Caco-2 (cell line): Measurements from ENCODE around the gene CLPTM1L. TPM values are rescaled to one million over a fixed set of nuclear protein-coding genes. Genes with fewer than 3 reads are reported as not detected.

Source experiments
- BruUV-seq: library from RNA; stranded (reverse); fragments of 400-500 nt; replicated peaks from 2 replicates; lab custom pipeline; 2021; lab: Mats Ljungman, UMichigan
- CTCF ChIA-PET: fragments of 300-600 bp; sonication (Branson Sonifier 250); formaldehyde crosslinking; loops from one replicate; lab custom pipeline; 2022; ENCODE audit warnings: antibody characterized with exemption; lab: Charles Lee
- POLR2A ChIA-PET: fragments of 300-600 bp; sonication (Branson Sonifier 250); formaldehyde crosslinking; loops from one replicate; lab custom pipeline; 2022; ENCODE audit warnings: antibody characterized with exemption; lab: Charles Lee
- DNase-seq, 2 experiments: peaks; one replicate each; pipeline versions ENCODE4 v3.0.0 to v3.0.0-alpha.2; 2020 to 2022
- H3K27me3 ChIP-seq: replicated peaks from 2 replicates; pipeline ENCODE4 v1.6.0; 2011; ENCODE audit warnings: low read length; ENCODE audit not compliant: control insufficient read depth, insufficient read depth
- H3K36me3 ChIP-seq: 2 replicates; pipeline ENCODE4 v1.5.1; 2011; ENCODE audit warnings: low read length; ENCODE audit not compliant: control insufficient read depth, insufficient read depth
- H3K4me1 ChIP-seq: fragments of 250-450 bp; sonication (Bioruptor Pico); 2 replicates; pipeline ENCODE4 v1.5.1; 2020; ENCODE audit warnings: mild to moderate bottlenecking
- H3K4me3 ChIP-seq: 2 replicates; pipeline ENCODE4 v1.5.1; 2011; ENCODE audit warnings: low read depth, mild to moderate bottlenecking, control low read depth, low read length
- H3K9me3 ChIP-seq: fragments of 250-450 bp; sonication (Bioruptor Pico); 2 replicates; pipeline ENCODE4 v1.5.1; 2020; ENCODE audit warnings: mild to moderate bottlenecking, moderate library complexity
- H3K27ac Mint-ChIP-seq: one replicate; pipeline ENCODE4 v1.8.0; 2022; ENCODE audit warnings: mixed read lengths; ENCODE audit not compliant: unreplicated experiment
- H3K27me3 Mint-ChIP-seq: one replicate; pipeline ENCODE4 v1.8.0; 2022; ENCODE audit warnings: mixed read lengths; ENCODE audit not compliant: insufficient read depth, unreplicated experiment
- H3K36me3 Mint-ChIP-seq: one replicate; pipeline ENCODE4 v1.8.0; 2022; ENCODE audit warnings: mild to moderate bottlenecking, mixed read lengths; ENCODE audit not compliant: insufficient read depth, unreplicated experiment
- H3K4me1 Mint-ChIP-seq: one replicate; pipeline ENCODE4 v1.8.0; 2022; ENCODE audit warnings: low read depth, mixed read lengths; ENCODE audit not compliant: unreplicated experiment
- H3K4me3 Mint-ChIP-seq: one replicate; pipeline ENCODE4 v1.8.0; 2022; ENCODE audit warnings: mild to moderate bottlenecking, moderate library complexity, mixed read lengths; ENCODE audit not compliant: unreplicated experiment
- H3K9me3 Mint-ChIP-seq: one replicate; pipeline ENCODE4 v1.8.0; 2022; ENCODE audit warnings: mixed read lengths; ENCODE audit not compliant: unreplicated experiment
- intact Hi-C: fragments of 100-400 bp; cut with micrococcal nuclease; formaldehyde crosslinking; loops from one replicate; pipeline ENCODE4 v1.10.0; 2022; ENCODE audit not compliant: unreplicated experiment
- total RNA-seq: library from RNA; stranded (reverse); gene quantifications from 2 replicates; pipeline ENCODE4 v1.2.3, GENCODE V29; 2022
- TF ChIP-seq, protein P1 (sequence below), 2 experiments: fragments of 200-600 bp in 1 of 2; IDR thresholded peaks; 1 replicate in 1 of 2; 2 replicates in 1 of 2; pipeline versions ENCODE4 v1.5.1 to v1.8.0; 2011 to 2022; ENCODE audit warnings: antibody characterized with exemption in 1 of 2, control low read depth in 1 of 2, inconsistent platforms in 1 of 2, low read depth in 1 of 2, low read length in 1 of 2, mild to moderate bottlenecking in 1 of 2, moderate library complexity in 1 of 2; ENCODE audit not compliant: insufficient read depth in 1 of 2, severe bottlenecking in 1 of 2, unreplicated experiment in 1 of 2

The CLPTM1L gene
- total RNA-seq, 1 experiment from 2014 or later: 114 TPM

DNA sequence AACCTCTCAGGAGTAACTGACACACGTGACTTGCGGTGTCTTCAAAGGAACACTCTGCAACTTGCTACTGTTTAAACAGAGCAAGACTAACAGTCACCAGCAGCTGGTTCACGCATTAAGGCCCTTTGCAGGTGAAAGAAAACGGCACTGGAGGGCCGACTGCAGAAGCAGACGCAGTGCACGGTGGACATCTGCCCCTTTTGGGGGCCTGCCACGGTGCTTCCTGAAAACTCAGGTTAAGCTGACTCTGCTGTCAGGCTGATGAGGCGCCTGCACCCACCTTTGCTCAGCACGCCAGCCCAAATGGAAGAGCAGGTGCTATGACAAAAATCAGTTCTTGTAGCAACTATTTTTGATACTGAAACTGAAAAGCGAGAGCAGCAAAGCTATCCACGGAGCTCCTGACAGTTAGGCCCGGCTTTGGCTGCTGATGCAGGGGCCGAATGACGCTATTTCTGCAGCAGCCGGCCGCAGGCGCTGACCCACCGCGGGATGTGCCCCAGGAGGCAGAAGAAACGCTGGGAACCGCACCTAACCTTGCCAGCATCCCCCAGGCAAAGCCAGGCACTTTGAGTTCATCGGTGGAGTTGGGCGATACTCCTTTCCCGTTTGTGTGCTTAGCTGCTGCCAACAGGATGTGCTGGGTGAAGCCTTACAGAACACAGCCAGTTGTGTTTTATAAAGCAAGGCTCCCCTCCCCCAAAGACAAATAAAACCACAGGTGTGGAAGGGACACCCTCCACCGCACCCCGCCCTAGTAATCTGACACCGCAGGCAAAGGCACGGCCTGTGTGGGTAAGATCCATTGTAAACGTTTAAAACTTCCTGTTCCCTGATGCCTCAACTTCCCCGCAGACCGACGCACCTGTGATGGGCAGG lies 29.0 kb downstream of the CLPTM1L start:
- peak; percentile 70 to 77 for DNase-seq
- peaks cover 30% of the 10 kb centered on the region for H3K36me3 Mint-ChIP-seq
- no TSS peak for BruUV-seq
- H3K27me3 ChIP-seq: no peaks in the 10 kb centered on the region
- H3K9me3 ChIP-seq: no peaks in the 10 kb centered on the region
- ChIA-PET POLR2A (interaction anchor here (0.7 to 0.8 kb wide), 2 partner anchors 77 to 208 kb away, joined by 3 to 4 read pairs; partner anchors contain the start of gene LPCAT1), CTCF (interaction anchor here (0.8 kb wide), 1 partner anchor 11 kb away, joined by 3 read pairs; no protein-coding TSS in a partner anchor)
- H3K9me3 Mint-ChIP-seq: no peaks in the 10 kb centered on the region
- peaks cover 1% of the 10 kb centered on the region; the same call in 1 of the 2 replicates for H3K36me3 ChIP-seq
- intact Hi-C loops: loop anchor here (2.0 kb wide), 1 partner anchor 17 kb away; no protein-coding TSS in a partner anchor
- peaks cover 25% of the 10 kb centered on the region for H3K4me1 ChIP-seq
- H3K4me3 Mint-ChIP-seq: peak overlapping the region; percentile 39
- H3K4me3 ChIP-seq: peak overlapping the region; percentile 9
- peak overlapping the region; percentile 85 for H3K27ac Mint-ChIP-seq
- TF ChIP-seq, protein P1, sequence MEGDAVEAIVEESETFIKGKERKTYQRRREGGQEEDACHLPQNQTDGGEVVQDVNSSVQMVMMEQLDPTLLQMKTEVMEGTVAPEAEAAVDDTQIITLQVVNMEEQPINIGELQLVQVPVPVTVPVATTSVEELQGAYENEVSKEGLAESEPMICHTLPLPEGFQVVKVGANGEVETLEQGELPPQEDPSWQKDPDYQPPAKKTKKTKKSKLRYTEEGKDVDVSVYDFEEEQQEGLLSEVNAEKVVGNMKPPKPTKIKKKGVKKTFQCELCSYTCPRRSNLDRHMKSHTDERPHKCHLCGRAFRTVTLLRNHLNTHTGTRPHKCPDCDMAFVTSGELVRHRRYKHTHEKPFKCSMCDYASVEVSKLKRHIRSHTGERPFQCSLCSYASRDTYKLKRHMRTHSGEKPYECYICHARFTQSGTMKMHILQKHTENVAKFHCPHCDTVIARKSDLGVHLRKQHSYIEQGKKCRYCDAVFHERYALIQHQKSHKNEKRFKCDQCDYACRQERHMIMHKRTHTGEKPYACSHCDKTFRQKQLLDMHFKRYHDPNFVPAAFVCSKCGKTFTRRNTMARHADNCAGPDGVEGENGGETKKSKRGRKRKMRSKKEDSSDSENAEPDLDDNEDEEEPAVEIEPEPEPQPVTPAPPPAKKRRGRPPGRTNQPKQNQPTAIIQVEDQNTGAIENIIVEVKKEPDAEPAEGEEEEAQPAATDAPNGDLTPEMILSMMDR (IDR thresholded peaks at IDR 0.05; ENCODE audit: insufficient read depth in 1 of 2, low read depth in 1 of 2, low read length in 1 of 2, severe bottlenecking in 1 of 2, unreplicated experiment in 1 of 2): no peak
- H3K27me3 Mint-ChIP-seq: no peaks in the 10 kb centered on the region
- peaks cover 16% of the 10 kb centered on the region for H3K4me1 Mint-ChIP-seq

DNA sequence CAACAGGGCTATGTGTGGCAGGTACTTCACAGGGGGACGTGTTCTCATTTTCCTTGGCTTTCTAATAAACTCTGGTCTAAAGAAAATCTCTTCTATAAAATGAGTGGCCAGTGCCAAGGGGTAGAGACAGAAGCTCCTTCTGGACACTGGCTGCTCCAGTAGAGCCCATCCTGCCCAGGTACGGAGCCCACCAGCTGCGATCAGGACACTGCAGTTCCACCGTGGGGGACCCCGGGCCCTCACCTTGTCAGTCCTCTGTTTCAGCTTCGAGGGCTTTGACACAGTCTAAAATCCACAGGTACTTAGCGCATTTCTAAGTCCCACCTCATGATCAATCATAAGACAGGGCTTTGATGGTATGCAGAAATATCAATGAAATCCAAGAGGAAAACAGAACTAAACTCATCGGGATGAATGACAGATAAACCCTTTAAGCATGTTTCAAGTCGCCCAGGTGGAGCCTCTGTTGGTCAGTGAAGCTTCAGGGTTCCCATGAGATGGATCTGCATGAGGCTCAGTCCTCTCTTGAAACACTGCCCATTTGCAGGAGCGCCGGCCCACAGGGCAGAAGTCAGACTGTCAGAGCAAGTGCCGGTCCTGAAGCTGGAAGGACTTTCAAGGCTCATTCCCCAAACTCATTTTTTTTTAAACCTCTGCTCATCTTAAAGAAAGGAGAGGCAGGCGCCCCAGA lies 29.7 kb downstream of the CLPTM1L start:
- ChIA-PET CTCF (interaction anchor here (0.6 to 0.8 kb wide), 2 partner anchors 12 to 329 kb away, joined by 3 read pairs; no protein-coding TSS in a partner anchor), POLR2A (interaction anchor here (0.7 to 0.8 kb wide), 2 partner anchors 76 to 209 kb away, joined by 3 to 4 read pairs; partner anchors contain the start of gene LPCAT1)
- Mint-ChIP-seq H3K36me3 (peaks cover 23% of the 10 kb centered on the region), H3K4me3 (peak overlapping the region; percentile 39), H3K4me1 (peaks cover 16% of the 10 kb centered on the region), H3K9me3 (no peaks in the 10 kb centered on the region), H3K27me3 (no peaks in the 10 kb centered on the region), H3K27ac (peak overlapping the region; percentile 85)
- intact Hi-C loops: no loop called here
- Histone ChIP-seq H3K27me3 (no peaks in the 10 kb centered on the region), H3K4me1 (peaks cover 25% of the 10 kb centered on the region), H3K4me3 (no peak overlapping the region), H3K9me3 (no peaks in the 10 kb centered on the region; the same call in 1 of the 2 replicates), H3K36me3 (peaks cover 1% of the 10 kb centered on the region; the same call in 1 of the 2 replicates)
- no peak for DNase-seq
- TF ChIP-seq, protein P1 (IDR thresholded peaks at IDR 0.05; ENCODE audit: insufficient read depth in 1 of 2, low read depth in 1 of 2, low read length in 1 of 2, severe bottlenecking in 1 of 2, unreplicated experiment in 1 of 2): no peak
- no TSS peak for BruUV-seq

DNA sequence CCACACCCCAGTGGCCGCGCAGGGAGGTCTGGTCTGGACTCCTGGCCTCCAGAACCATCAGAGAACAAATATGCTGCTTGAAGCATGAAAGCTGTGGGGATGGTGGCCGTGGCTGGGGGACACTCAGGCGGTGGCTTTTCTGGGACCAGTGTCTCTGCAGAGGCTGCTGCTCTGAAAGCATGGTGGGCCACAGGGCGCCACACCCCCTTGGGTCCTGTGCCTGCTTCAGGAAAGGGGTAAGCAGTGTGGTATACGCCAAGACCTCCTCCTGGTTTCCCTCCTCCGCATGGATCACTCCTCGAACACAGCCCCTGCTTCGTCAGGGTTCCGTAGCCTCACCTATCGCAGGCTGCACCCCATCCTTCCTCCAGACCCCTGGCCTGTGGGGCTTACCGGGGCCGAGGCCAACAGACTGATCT lies 30.3 kb downstream of the CLPTM1L start:
- BruUV-seq: no TSS peak
- Mint-ChIP-seq H3K4me1 (peaks cover 16% of the 10 kb centered on the region), H3K27ac (peak overlapping the region; percentile 85), H3K9me3 (no peaks in the 10 kb centered on the region), H3K36me3 (peaks cover 17% of the 10 kb centered on the region), H3K4me3 (no peak overlapping the region), H3K27me3 (no peaks in the 10 kb centered on the region)
- H3K4me1 ChIP-seq: peaks cover 25% of the 10 kb centered on the region
- H3K36me3 ChIP-seq: peaks cover 1% of the 10 kb centered on the region; the same call in 1 of the 2 replicates
- no peaks in the 10 kb centered on the region for H3K27me3 ChIP-seq
- intact Hi-C loops: no loop called here
- DNase-seq: peak in 1 of 2 experiments; percentile 29
- no peaks in the 10 kb centered on the region; the same call in 1 of the 2 replicates for H3K9me3 ChIP-seq
- TF ChIP-seq, protein P1 (IDR thresholded peaks at IDR 0.05; ENCODE audit: insufficient read depth in 1 of 2, low read depth in 1 of 2, low read length in 1 of 2, severe bottlenecking in 1 of 2, unreplicated experiment in 1 of 2): no peak
- ChIA-PET POLR2A (no interaction called here), CTCF (interaction anchor here (0.6 kb wide), 1 partner anchor 330 kb away, joined by 3 read pairs; no protein-coding TSS in a partner anchor)
- no peak overlapping the region for H3K4me3 ChIP-seq
